ENCODE measurements around the gene SLIT2. TPM values are rescaled to one million over a fixed set of nuclear protein-coding genes. Genes with fewer than 3 reads are reported as not detected.

The SLIT2 gene
- total and polyA plus RNA-seq, 2 donors (not counting 1 experiment from before 2014, with no cell fraction given): not detected

DNA sequence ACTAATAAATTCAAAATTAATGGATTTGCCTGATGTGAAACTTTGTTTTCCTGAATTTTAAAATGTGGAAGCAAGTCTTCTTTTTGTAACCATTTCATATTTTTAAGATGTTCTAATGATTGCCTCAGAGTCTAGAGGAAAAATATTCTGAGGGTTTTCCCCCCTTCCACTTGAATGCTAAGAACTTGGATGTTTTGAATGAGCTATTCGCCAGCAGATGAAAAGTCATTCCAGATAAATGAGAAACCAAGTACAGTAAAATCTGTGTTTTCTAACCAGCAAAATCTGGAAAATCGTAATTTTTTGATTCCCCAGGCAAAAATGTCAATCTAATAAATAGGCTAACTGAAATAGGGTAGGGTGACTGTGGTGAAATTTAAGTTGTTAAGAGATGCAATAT is 45.6 kb downstream of the SLIT2 start:
- no peak overlapping the region for H2AFZ ChIP-seq (ENCODE audit: insufficient read depth, low read depth, low read length, poor library complexity, severe bottlenecking)
- WGBS (ENCODE audit: insufficient coverage): 100% methylated on average over 1 of the region's 2 CpGs
- ChIA-PET POLR2A (no interaction called here), CTCF (no interaction called here)
- no peak overlapping the region for H3K4me2 ChIP-seq (replicated peaks; ENCODE audit: low read depth, low read length, poor library complexity, severe bottlenecking)
- Mint-ChIP-seq H3K4me3 (no peak overlapping the region), H3K27me3 (no peaks in the 10 kb centered on the region), H3K4me1 (no peaks in the 10 kb centered on the region), H3K27ac (no peak overlapping the region), H3K9me3 (ENCODE audit: insufficient read depth) (no peaks in the 10 kb centered on the region)
- no peaks in the 10 kb centered on the region for H3K9me3 ChIP-seq (ENCODE audit: control extremely low read depth in 1 of 3, control insufficient read depth in 2 of 3, insufficient read depth in 1 of 3, low read length in 2 of 3)
- no peaks in the 10 kb centered on the region for H3K27me3 ChIP-seq (replicated peaks in 1 of 4; ENCODE audit: control extremely low read depth in 1 of 4, control insufficient read depth in 3 of 4, insufficient read depth in 4 of 4, low read length in 3 of 4)
- H3K79me2 ChIP-seq (ENCODE audit: control insufficient read depth, insufficient read depth, low read length): no peaks in the 10 kb centered on the region
- no peak overlapping the region for H3K4me3 ChIP-seq (ENCODE audit: control extremely low read depth in 1 of 5, extremely low read depth in 1 of 5, insufficient read depth in 1 of 5, low read depth in 2 of 5, low read length in 4 of 5)
- no peaks in the 10 kb centered on the region for H4K20me1 ChIP-seq (ENCODE audit: control insufficient read depth, insufficient read depth, low read length, poor library complexity, severe bottlenecking)
- no peak for ATAC-seq (ENCODE audit: low read depth)
- TF ChIP-seq, protein P1, sequence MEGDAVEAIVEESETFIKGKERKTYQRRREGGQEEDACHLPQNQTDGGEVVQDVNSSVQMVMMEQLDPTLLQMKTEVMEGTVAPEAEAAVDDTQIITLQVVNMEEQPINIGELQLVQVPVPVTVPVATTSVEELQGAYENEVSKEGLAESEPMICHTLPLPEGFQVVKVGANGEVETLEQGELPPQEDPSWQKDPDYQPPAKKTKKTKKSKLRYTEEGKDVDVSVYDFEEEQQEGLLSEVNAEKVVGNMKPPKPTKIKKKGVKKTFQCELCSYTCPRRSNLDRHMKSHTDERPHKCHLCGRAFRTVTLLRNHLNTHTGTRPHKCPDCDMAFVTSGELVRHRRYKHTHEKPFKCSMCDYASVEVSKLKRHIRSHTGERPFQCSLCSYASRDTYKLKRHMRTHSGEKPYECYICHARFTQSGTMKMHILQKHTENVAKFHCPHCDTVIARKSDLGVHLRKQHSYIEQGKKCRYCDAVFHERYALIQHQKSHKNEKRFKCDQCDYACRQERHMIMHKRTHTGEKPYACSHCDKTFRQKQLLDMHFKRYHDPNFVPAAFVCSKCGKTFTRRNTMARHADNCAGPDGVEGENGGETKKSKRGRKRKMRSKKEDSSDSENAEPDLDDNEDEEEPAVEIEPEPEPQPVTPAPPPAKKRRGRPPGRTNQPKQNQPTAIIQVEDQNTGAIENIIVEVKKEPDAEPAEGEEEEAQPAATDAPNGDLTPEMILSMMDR (IDR thresholded peaks at IDR 0.05): no peak
- TF ChIP-seq EZH2 (IDR thresholded peaks at IDR 0.05; ENCODE audit: borderline replicate concordance, insufficient read depth, low read depth, low read length, poor library complexity, severe bottlenecking): no peak
- H3K4me1 ChIP-seq (ENCODE audit: control insufficient read depth in 2 of 2, insufficient read depth in 2 of 2, low read length in 2 of 2): no peaks in the 10 kb centered on the region
- no peak overlapping the region for H3K27ac ChIP-seq (ENCODE audit: low read length in 2 of 2)
- intact Hi-C loops (cut with micrococcal nuclease): no loop called here
- H3K9ac ChIP-seq (ENCODE audit: low read length): no peak overlapping the region
- H3K36me3 ChIP-seq (replicated peaks in 1 of 2; ENCODE audit: control extremely low read depth in 1 of 2, control insufficient read depth in 1 of 2, extremely low read depth in 1 of 2, insufficient read depth in 2 of 2, low read length in 1 of 2): no peaks in the 10 kb centered on the region
- DNase-seq: no peak

DNA sequence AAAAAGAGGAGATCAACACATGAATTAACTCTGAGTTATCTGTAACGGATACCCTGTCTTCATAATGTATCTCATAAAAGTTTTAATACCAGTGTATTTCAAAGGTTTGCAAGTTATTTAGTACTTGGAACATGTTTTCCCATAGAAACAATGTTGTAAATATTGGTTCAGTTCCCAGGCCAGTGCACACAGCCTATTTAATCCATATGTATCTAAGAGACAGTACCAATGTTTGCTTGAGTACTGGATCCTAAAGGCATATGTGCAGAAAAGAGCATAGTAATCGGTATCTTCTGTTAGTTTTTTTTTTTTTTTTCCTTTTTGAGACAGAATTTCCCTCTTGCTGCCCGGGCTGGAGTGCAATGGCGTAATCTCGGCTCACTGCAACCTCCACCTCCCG is 46.1 kb downstream of the SLIT2 start:
- WGBS (ENCODE audit: insufficient coverage): 100% methylated on average over 2 of the region's 6 CpGs
- Histone ChIP-seq H2AFZ (ENCODE audit: insufficient read depth, low read depth, low read length, poor library complexity, severe bottlenecking) (no peak overlapping the region), H3K27me3 (replicated peaks in 1 of 4; ENCODE audit: control extremely low read depth in 1 of 4, control insufficient read depth in 3 of 4, insufficient read depth in 4 of 4, low read length in 3 of 4) (no peaks in the 10 kb centered on the region), H3K9me3 (ENCODE audit: control extremely low read depth in 1 of 3, control insufficient read depth in 2 of 3, insufficient read depth in 1 of 3, low read length in 2 of 3) (no peaks in the 10 kb centered on the region), H3K36me3 (replicated peaks in 1 of 2; ENCODE audit: control extremely low read depth in 1 of 2, control insufficient read depth in 1 of 2, extremely low read depth in 1 of 2, insufficient read depth in 2 of 2, low read length in 1 of 2) (no peaks in the 10 kb centered on the region), H3K4me1 (ENCODE audit: control insufficient read depth in 2 of 2, insufficient read depth in 2 of 2, low read length in 2 of 2) (no peaks in the 10 kb centered on the region), H3K4me2 (replicated peaks; ENCODE audit: low read depth, low read length, poor library complexity, severe bottlenecking) (no peak overlapping the region), H3K79me2 (ENCODE audit: control insufficient read depth, insufficient read depth, low read length) (no peaks in the 10 kb centered on the region), H4K20me1 (ENCODE audit: control insufficient read depth, insufficient read depth, low read length, poor library complexity, severe bottlenecking) (no peaks in the 10 kb centered on the region), H3K27ac (ENCODE audit: low read length in 2 of 2) (no peak overlapping the region), H3K4me3 (ENCODE audit: control extremely low read depth in 1 of 5, extremely low read depth in 1 of 5, insufficient read depth in 1 of 5, low read depth in 2 of 5, low read length in 4 of 5) (no peak overlapping the region), H3K9ac (ENCODE audit: low read length) (no peak overlapping the region)
- no peak for ATAC-seq (ENCODE audit: low read depth)
- ChIA-PET CTCF (no interaction called here), POLR2A (no interaction called here)
- no peaks in the 10 kb centered on the region for H3K27me3 Mint-ChIP-seq
- H3K9me3 Mint-ChIP-seq (ENCODE audit: insufficient read depth): no peaks in the 10 kb centered on the region
- DNase-seq: no peak
- no peaks in the 10 kb centered on the region for H3K4me1 Mint-ChIP-seq
- H3K27ac Mint-ChIP-seq: no peak overlapping the region
- no peak for TF ChIP-seq EZH2 (IDR thresholded peaks at IDR 0.05; ENCODE audit: borderline replicate concordance, insufficient read depth, low read depth, low read length, poor library complexity, severe bottlenecking)
- TF ChIP-seq, protein P1 (IDR thresholded peaks at IDR 0.05): no peak
- intact Hi-C loops (cut with micrococcal nuclease): no loop called here
- H3K4me3 Mint-ChIP-seq: no peak overlapping the region

Measured in B cell (primary cell).